ENCODE data around the gene TRAF3IP1. TPM values are rescaled to one million over a fixed set of nuclear protein-coding genes. Genes with fewer than 3 reads are reported as not detected.

TRAF3IP1 gene
- polyA plus RNA-seq, 3 donors: 1.2 to 1.5 (median 1.5) TPM

DNA sequence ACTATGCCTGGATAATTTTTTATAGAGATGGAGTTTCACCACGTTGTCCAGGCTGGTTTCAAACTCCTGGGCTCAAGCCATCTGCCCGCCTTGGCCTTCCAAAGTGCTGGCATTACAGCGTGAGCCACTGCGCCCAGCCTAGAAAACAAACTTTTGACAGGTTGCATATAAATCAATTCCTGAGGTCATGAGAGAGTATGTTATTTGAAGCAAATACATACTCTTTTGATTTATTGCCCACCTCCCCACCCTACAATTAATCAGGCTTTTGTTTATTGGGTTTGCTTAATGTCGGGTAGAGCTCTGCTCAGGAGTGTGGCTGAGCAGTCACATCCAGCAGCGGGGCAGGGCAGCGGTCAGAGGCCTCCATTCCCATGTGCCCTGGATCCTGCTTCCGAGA, 68.5 kb downstream of the TRAF3IP1 start:
- Histone ChIP-seq H3K27ac (ENCODE audit: low read depth in 1 of 2, low read length in 2 of 2) (no peak overlapping the region), H3K36me3 (replicated peaks in 1 of 2; ENCODE audit: control insufficient read depth in 1 of 2, insufficient read depth in 2 of 2, low read length in 2 of 2) (no peaks in the 10 kb centered on the region)

DNA sequence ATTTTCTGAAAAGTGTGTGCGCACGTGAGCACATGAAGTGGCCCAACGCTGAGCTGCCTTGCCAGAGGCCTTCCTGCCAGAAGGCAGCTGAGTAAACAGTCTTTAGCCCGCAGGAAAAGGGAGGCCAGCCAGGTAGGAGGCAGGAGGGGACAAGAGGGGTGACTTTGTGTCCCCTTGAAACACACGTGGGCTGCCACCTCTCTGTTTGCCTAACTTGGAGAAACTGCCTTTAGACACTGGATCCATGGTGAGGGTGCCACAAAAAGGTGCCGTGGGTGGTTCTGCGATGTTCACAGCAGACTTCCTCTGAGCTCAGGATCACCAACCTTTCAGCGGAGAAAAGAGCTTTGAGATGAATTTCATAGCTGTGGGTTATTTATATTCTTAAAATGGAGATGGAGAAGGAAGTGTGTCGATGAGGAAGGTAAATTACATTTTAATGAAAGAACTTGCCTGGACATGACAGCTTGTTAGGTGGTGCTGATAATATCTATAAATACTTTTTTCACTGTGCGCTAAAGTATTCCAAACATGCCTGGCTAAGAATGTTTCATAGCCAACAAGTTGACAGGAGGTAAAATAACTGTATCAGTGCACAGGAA, 69.8 kb downstream of the TRAF3IP1 start:
- DNase-seq: no peak
- WGBS (ENCODE audit: insufficient coverage): 21% methylated on average over 8 of the region's 10 CpGs
- Histone ChIP-seq H4K20me1 (ENCODE audit: insufficient read depth, low read length) (no peaks in the 10 kb centered on the region), H3K4me2 (replicated peaks; ENCODE audit: extremely low read depth, low read length, poor library complexity, severe bottlenecking) (peak overlapping the region; percentile 40), H3K27me3 (ENCODE audit: control insufficient read depth in 2 of 2, insufficient read depth in 2 of 2, low read length in 2 of 2) (no peaks in the 10 kb centered on the region), H3K4me1 (ENCODE audit: control insufficient read depth in 1 of 2, insufficient read depth in 2 of 2, low read length in 2 of 2) (peaks cover 55 to 63% of the 10 kb centered on the region in 2 donors), H3K4me3 (replicated peaks in 1 of 3; ENCODE audit: low read depth in 2 of 3, low read length in 3 of 3) (peak overlapping the region in 1 of 3 experiments; percentile 15), H2AFZ (ENCODE audit: insufficient read depth, low read depth, low read length, poor library complexity, severe bottlenecking) (peak overlapping the region; percentile 81), H3K36me3 (replicated peaks in 1 of 2; ENCODE audit: control insufficient read depth in 1 of 2, insufficient read depth in 2 of 2, low read length in 2 of 2) (no peaks in the 10 kb centered on the region), H3K79me2 (ENCODE audit: insufficient read depth, low read length) (no peaks in the 10 kb centered on the region), H3K9ac (ENCODE audit: insufficient read depth, low read length, poor library complexity, severe bottlenecking) (no peak overlapping the region), H3K27ac (ENCODE audit: low read depth in 1 of 2, low read length in 2 of 2) (peak overlapping the region; percentile 11 to 29), H3K9me3 (replicated peaks in 1 of 2; ENCODE audit: control insufficient read depth in 1 of 2, insufficient read depth in 1 of 2, low read length in 2 of 2) (no peaks in the 10 kb centered on the region)
- Mint-ChIP-seq H3K4me3 (peak overlapping the region in 1 of 2 donors; percentile 73), H3K27me3 (ENCODE audit: low read depth in 3 of 3) (peaks cover 0 to 2% (median 0%) of the 10 kb centered on the region in 3 donors), H3K36me3 (peaks cover 0 to 1% of the 10 kb centered on the region in 2 donors), H3K9me3 (peaks cover 0 to 2% (median 0%) of the 10 kb centered on the region in 7 donors), H3K27ac (peak overlapping the region in 5 of 7 donors; percentile 41 to 84 (median 77)), H3K4me1 (peaks cover 56% of the 10 kb centered on the region)
- intact Hi-C loops (cut with micrococcal nuclease): loop anchor here in 1 of 2 donors (5.0 kb wide), 1 partner anchor 37 kb away; the partner anchor contains the start of gene ASB1
- TF ChIP-seq, protein P1, sequence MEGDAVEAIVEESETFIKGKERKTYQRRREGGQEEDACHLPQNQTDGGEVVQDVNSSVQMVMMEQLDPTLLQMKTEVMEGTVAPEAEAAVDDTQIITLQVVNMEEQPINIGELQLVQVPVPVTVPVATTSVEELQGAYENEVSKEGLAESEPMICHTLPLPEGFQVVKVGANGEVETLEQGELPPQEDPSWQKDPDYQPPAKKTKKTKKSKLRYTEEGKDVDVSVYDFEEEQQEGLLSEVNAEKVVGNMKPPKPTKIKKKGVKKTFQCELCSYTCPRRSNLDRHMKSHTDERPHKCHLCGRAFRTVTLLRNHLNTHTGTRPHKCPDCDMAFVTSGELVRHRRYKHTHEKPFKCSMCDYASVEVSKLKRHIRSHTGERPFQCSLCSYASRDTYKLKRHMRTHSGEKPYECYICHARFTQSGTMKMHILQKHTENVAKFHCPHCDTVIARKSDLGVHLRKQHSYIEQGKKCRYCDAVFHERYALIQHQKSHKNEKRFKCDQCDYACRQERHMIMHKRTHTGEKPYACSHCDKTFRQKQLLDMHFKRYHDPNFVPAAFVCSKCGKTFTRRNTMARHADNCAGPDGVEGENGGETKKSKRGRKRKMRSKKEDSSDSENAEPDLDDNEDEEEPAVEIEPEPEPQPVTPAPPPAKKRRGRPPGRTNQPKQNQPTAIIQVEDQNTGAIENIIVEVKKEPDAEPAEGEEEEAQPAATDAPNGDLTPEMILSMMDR (IDR thresholded peaks at IDR 0.05): no peak

More for the DNA sequence above, 68.5 kb downstream of the TRAF3IP1 start:
- H3K9me3 Mint-ChIP-seq: peaks cover 0 to 6% (median 3%) of the 10 kb centered on the region in 7 donors
- no peak overlapping the region for H3K4me2 ChIP-seq (replicated peaks; ENCODE audit: extremely low read depth, low read length, poor library complexity, severe bottlenecking)
- H3K27me3 ChIP-seq (ENCODE audit: control insufficient read depth in 2 of 2, insufficient read depth in 2 of 2, low read length in 2 of 2): no peaks in the 10 kb centered on the region
- H3K27me3 Mint-ChIP-seq (ENCODE audit: low read depth in 3 of 3): peaks cover 0 to 2% (median 0%) of the 10 kb centered on the region in 3 donors
- TF ChIP-seq, protein P1 (IDR thresholded peaks at IDR 0.05): no peak
- no peaks in the 10 kb centered on the region for H4K20me1 ChIP-seq (ENCODE audit: insufficient read depth, low read length)
- peaks cover 65 to 76% of the 10 kb centered on the region in 2 donors for H3K4me1 ChIP-seq (ENCODE audit: control insufficient read depth in 1 of 2, insufficient read depth in 2 of 2, low read length in 2 of 2)
- no peak overlapping the region for H3K9ac ChIP-seq (ENCODE audit: insufficient read depth, low read length, poor library complexity, severe bottlenecking)
- H3K4me3 Mint-ChIP-seq: no peak overlapping the region
- H3K36me3 Mint-ChIP-seq: no peaks in the 10 kb centered on the region
- intact Hi-C loops (cut with micrococcal nuclease): loop anchor here in 1 of 2 donors (5.0 kb wide), 1 partner anchor 39 kb away; the partner anchor contains the start of gene ASB1
- peaks cover 65% of the 10 kb centered on the region for H3K4me1 Mint-ChIP-seq
- DNase-seq: no peak
- no peak overlapping the region for H3K4me3 ChIP-seq (replicated peaks in 1 of 3; ENCODE audit: low read depth in 2 of 3, low read length in 3 of 3)
- peak overlapping the region in 3 of 7 donors; percentile 66 to 86 (median 83) for H3K27ac Mint-ChIP-seq
- H2AFZ ChIP-seq (ENCODE audit: insufficient read depth, low read depth, low read length, poor library complexity, severe bottlenecking): no peak overlapping the region
- H3K79me2 ChIP-seq (ENCODE audit: insufficient read depth, low read length): no peaks in the 10 kb centered on the region
- no peaks in the 10 kb centered on the region for H3K9me3 ChIP-seq (replicated peaks in 1 of 2; ENCODE audit: control insufficient read depth in 1 of 2, insufficient read depth in 1 of 2, low read length in 2 of 2)
- WGBS (ENCODE audit: insufficient coverage): 93% methylated on average over 3 of the region's 8 CpGs

All from CD14-positive monocyte (primary cell).